HTR-8/SVneo (cell line): ENCODE measurements around the gene VARS1.
A peak's percentile ranks its signal among the peaks of the same experiment; 100 is the strongest.
"Not testable (repeated sequence)": the region's sequence is repeated elsewhere in the genome, so short reads cannot be mapped to it uniquely, and the experiment has no call there.

Experiments used
- DNase-seq: peaks from one replicate; pipeline ENCODE4 v3.0.0; 2011; ENCODE audit warnings: low spot score, mixed read lengths; ENCODE audit not compliant: insufficient read length
- FAIRE-seq: peaks from 2 replicates; lab custom pipeline; 2011; peaks lifted over from hg19 to GRCh38; lab: Jason Lieb, UNC

Gene VARS1

GRCh38 chr6:31795616-31796298 is at the start of gene VARS1:
VARS1 (minus strand) TSS chr6:31795752; CDS start chr6:31795217, 535 bp downstream.
- FAIRE-seq (peak; percentile 89), DNase-seq (peak; percentile 96)

- FAIRE-seq: no peak
These were observed 49.0 kb upstream of the VARS1 start for GRCh38 chr6:31844507-31844906.

GRCh38 chr6:31842053-31842452 is 46.5 kb upstream of the VARS1 start:
- DNase-seq (no peak), FAIRE-seq (no peak)

More at GRCh38 chr6:31844507-31844906, 49.0 kb upstream of the VARS1 start:
- DNase-seq: no peak

GRCh38 chr6:31839779-31840126 is 44.2 kb upstream of the VARS1 start:
- not testable (repeated sequence) for DNase-seq, FAIRE-seq

GRCh38 chr6:31838968-31839367 is 43.4 kb upstream of the VARS1 start:
- FAIRE-seq (no peak), DNase-seq (no peak)

- DNase-seq, FAIRE-seq: not testable (repeated sequence)
These were observed 42.6 kb upstream of the VARS1 start for GRCh38 chr6:31838114-31838553.

GRCh38 chr6:31837369-31838113 is 42.0 kb upstream of the VARS1 start:
- no peak for FAIRE-seq
- no peak for DNase-seq

- no peak for FAIRE-seq
- DNase-seq: no peak
These were observed 41.2 kb upstream of the VARS1 start for GRCh38 chr6:31836474-31837368.

- FAIRE-seq: no peak
- no peak for DNase-seq
These were observed 40.5 kb upstream of the VARS1 start for GRCh38 chr6:31836047-31836473.

GRCh38 chr6:31834367-31835250 is 39.1 kb upstream of the VARS1 start:
- no peak for FAIRE-seq
- peak; percentile 91 for DNase-seq

GRCh38 chr6:31831350-31832215 is 36.0 kb upstream of the VARS1 start:
- FAIRE-seq: no peak
- DNase-seq: no peak

GRCh38 chr6:31830886-31831335 is 35.4 kb upstream of the VARS1 start:
- no peak for FAIRE-seq
- no peak for DNase-seq

GRCh38 chr6:31829633-31830283 is 34.2 kb upstream of the VARS1 start:
- FAIRE-seq (no peak), DNase-seq (no peak)

- FAIRE-seq (peak; percentile 58), DNase-seq (peak; percentile 98)
These were observed 31.9 kb upstream of the VARS1 start, which contains the start of gene HSPA1B for GRCh38 chr6:31827286-31828079. HSPA1B (plus strand) TSS chr6:31827738; CDS start chr6:31827951, 213 bp downstream.

GRCh38 chr6:31826793-31827285 is 31.3 kb upstream of the VARS1 start:
- DNase-seq (peak; percentile 84), FAIRE-seq (no peak)

GRCh38 chr6:31825553-31825952 is 30.0 kb upstream of the VARS1 start:
- FAIRE-seq (no peak), DNase-seq (no peak)
